Adrenal gland (tissue), 5 donors: ENCODE data around the gene SLC31A2.

ENCODE experiments used
- CTCF ChIP-seq, 6 experiments: fragments of 450-650 bp in 4 of 6; fragments of 200-600 bp in 2 of 6; sonication (generic) in 1 of 6; IDR thresholded peaks; 1 replicate in 5 of 6; 2 replicates in 1 of 6; pipeline versions ENCODE4 v1.5.1 to v1.8.0; 2016 to 2021; ENCODE audit warnings: antibody characterized with exemption in 6 of 6, mild to moderate bottlenecking in 2 of 6, moderate library complexity in 1 of 6
- POLR2A ChIP-seq, 2 donors: fragments of 450-650 bp; IDR thresholded peaks; one replicate each; pipeline ENCODE4 v1.6.1; 2017; ENCODE audit warnings: antibody characterized with exemption in 2 of 2, mild to moderate bottlenecking in 2 of 2, moderate library complexity in 1 of 2
- donor health status: DM: no; HTN: no; CAD: no.

GRCh38 chr9:113125386-113126035 lies 25.3 kb upstream of the SLC31A2 start:
- TF ChIP-seq POLR2A (IDR thresholded peaks at IDR 0.05) = no peak
- no peak for TF ChIP-seq CTCF (IDR thresholded peaks at IDR 0.05)
